Measurements from ENCODE around the gene ING1. TPM values are rescaled to one million over a fixed set of nuclear protein-coding genes. Genes with fewer than 3 reads are reported as not detected.

The ING1 gene
- total RNA-seq, 3 donors from 2014 or later: 21.0 to 26.1 (median 26.1) TPM

GRCh38 chr13:110757296-110757695 lies 43.8 kb downstream of the ING1 start:
- no peak for TF ChIP-seq POLR2AphosphoS5 (IDR thresholded peaks at IDR 0.05)
- no peak for TF ChIP-seq CTCF (IDR thresholded peaks at IDR 0.05)
- DNase-seq (ENCODE audit: low spot score in 2 of 2): no peak
- no peaks in the 10 kb centered on the region for H3K27me3 ChIP-seq
- intact Hi-C loops (cut with DNase I; ENCODE audit: low total_unique reads): no loop called here
- no peaks in the 10 kb centered on the region for H3K9me3 ChIP-seq
- no peaks in the 10 kb centered on the region for H3K4me1 ChIP-seq
- H3K4me3 ChIP-seq: no peak overlapping the region
- no peak overlapping the region for H3K27ac ChIP-seq
- H3K36me3 ChIP-seq: no peaks in the 10 kb centered on the region

GRCh38 chr13:110758195-110758805 lies 44.8 kb downstream of the ING1 start:
- TF ChIP-seq POLR2AphosphoS5 (IDR thresholded peaks at IDR 0.05) (no peak), CTCF (IDR thresholded peaks at IDR 0.05) (no peak), POLR2A (IDR thresholded peaks at IDR 0.05) (no peak)
- Histone ChIP-seq H3K4me1 (no peaks in the 10 kb centered on the region), H3K27ac (no peak overlapping the region), H3K4me3 (no peak overlapping the region), H3K36me3 (no peaks in the 10 kb centered on the region), H3K27me3 (no peaks in the 10 kb centered on the region), H3K9me3 (no peaks in the 10 kb centered on the region)
- no peak for DNase-seq (ENCODE audit: low spot score in 2 of 2)
- intact Hi-C loops (cut with DNase I; ENCODE audit: low total_unique reads): no loop called here

GRCh38 chr13:110759710-110760109 lies 46.2 kb downstream of the ING1 start:
- DNase-seq (ENCODE audit: low spot score in 2 of 2): no peak
- no peaks in the 10 kb centered on the region for H3K4me1 ChIP-seq
- no peaks in the 10 kb centered on the region for H3K27me3 ChIP-seq
- no peak overlapping the region for H3K27ac ChIP-seq
- no peaks in the 10 kb centered on the region for H3K9me3 ChIP-seq
- TF ChIP-seq CTCF (IDR thresholded peaks at IDR 0.05) (no peak), POLR2AphosphoS5 (IDR thresholded peaks at IDR 0.05) (no peak), POLR2A (IDR thresholded peaks at IDR 0.05) (no peak)
- no peaks in the 10 kb centered on the region for H3K36me3 ChIP-seq
- intact Hi-C loops (cut with DNase I; ENCODE audit: low total_unique reads): no loop called here
- no peak overlapping the region for H3K4me3 ChIP-seq

GRCh38 chr13:110760611-110761010 lies 47.1 kb downstream of the ING1 start:
- Histone ChIP-seq H3K27ac (no peak overlapping the region), H3K27me3 (no peaks in the 10 kb centered on the region), H3K4me3 (no peak overlapping the region), H3K36me3 (no peaks in the 10 kb centered on the region), H3K4me1 (no peaks in the 10 kb centered on the region), H3K9me3 (no peaks in the 10 kb centered on the region)
- DNase-seq (ENCODE audit: low spot score in 2 of 2): no peak
- intact Hi-C loops (cut with DNase I; ENCODE audit: low total_unique reads): no loop called here
- TF ChIP-seq CTCF (IDR thresholded peaks at IDR 0.05) (no peak), POLR2AphosphoS5 (IDR thresholded peaks at IDR 0.05) (no peak), POLR2A (IDR thresholded peaks at IDR 0.05) (no peak)

- Histone ChIP-seq H3K36me3 (no peaks in the 10 kb centered on the region), H3K27ac (no peak overlapping the region), H3K9me3 (no peaks in the 10 kb centered on the region), H3K4me1 (no peaks in the 10 kb centered on the region), H3K4me3 (no peak overlapping the region), H3K27me3 (no peaks in the 10 kb centered on the region)
- DNase-seq (ENCODE audit: low spot score in 2 of 2): no peak
- intact Hi-C loops (cut with DNase I; ENCODE audit: low total_unique reads): no loop called here
- TF ChIP-seq CTCF (IDR thresholded peaks at IDR 0.05) (no peak), POLR2AphosphoS5 (IDR thresholded peaks at IDR 0.05) (no peak), POLR2A (IDR thresholded peaks at IDR 0.05) (no peak)
Measured at GRCh38 chr13:110766671-110767430, 53.4 kb downstream of the ING1 start.

Data from breast epithelium (tissue), 4 donors.